Lung (tissue), 12 donors: Measurements from ENCODE around the gene CDK1. TPM values are rescaled to one million over a fixed set of nuclear protein-coding genes. Genes with fewer than 3 reads are reported as not detected.

Experiments used
- ATAC-seq: fragments of 200-7000 bp; cut with Tn5 transposase; one replicate; pipeline ENCODE4 v1.9.1; 2020; ENCODE audit warnings: moderate number of reproducible peaks; ENCODE audit not compliant: insufficient read depth, low FRiP score
- DNase-seq, 3 donors: peaks; one replicate each; pipeline ENCODE4 v3.0.0-alpha.2; 2013 to 2017
- H3K27ac ChIP-seq, 2 donors: one replicate each; pipeline ENCODE4 v1.5.1; 2013; ENCODE audit warnings: mild to moderate bottlenecking in 2 of 2, moderate library complexity in 2 of 2, control low read depth in 1 of 2, inconsistent platforms in 1 of 2, low read depth in 1 of 2, low read length in 1 of 2
- H3K27me3 ChIP-seq, 3 donors: one replicate each; pipeline ENCODE4 v1.5.1; 2013; ENCODE audit warnings: low read length in 2 of 3; ENCODE audit not compliant: control insufficient read depth in 3 of 3, insufficient read depth in 3 of 3
- H3K36me3 ChIP-seq, 4 donors: one replicate each; pipeline ENCODE4 v1.5.1; 2013; ENCODE audit warnings: low read length in 4 of 4, mild to moderate bottlenecking in 1 of 4, moderate library complexity in 1 of 4; ENCODE audit not compliant: control insufficient read depth in 4 of 4, insufficient read depth in 4 of 4
- H3K4me1 ChIP-seq, 5 donors: one replicate each; pipeline ENCODE4 v1.5.1; 2013; ENCODE audit warnings: low read length in 5 of 5, mild to moderate bottlenecking in 2 of 5, moderate library complexity in 1 of 5; ENCODE audit not compliant: control insufficient read depth in 5 of 5, insufficient read depth in 5 of 5
- H3K4me3 ChIP-seq: one replicate; pipeline ENCODE4 v1.5.1; 2013; ENCODE audit warnings: mild to moderate bottlenecking, control low read depth, moderate library complexity
- H3K9ac ChIP-seq, 2 donors: one replicate each; pipeline ENCODE4 v1.5.1; 2013; ENCODE audit warnings: low read length in 2 of 2, control low read depth in 1 of 2; ENCODE audit not compliant: insufficient read depth in 1 of 2
- H3K9me3 ChIP-seq, 4 donors: one replicate each; pipeline ENCODE4 v1.5.1; 2013; ENCODE audit warnings: low read length in 3 of 4, mild to moderate bottlenecking in 1 of 4, moderate library complexity in 1 of 4; ENCODE audit not compliant: control insufficient read depth in 4 of 4, insufficient read depth in 3 of 4
- WGBS, 2 donors: extraction: QIAGEN DNeasy Blood & Tissue Kit; methylation state at CpG; one replicate each; pipeline ENCODE4 v1.1.7; 2013; 5-methylcytosine and 5-hydroxymethylcytosine counted together
- polyA plus RNA-seq, 2 donors: library from polyadenylated mRNA; stranded (reverse); fragments of 200-250 nt; gene quantifications; one replicate each; pipeline ENCODE4 v1.2.1, GENCODE V29; 2013
- total RNA-seq, 2 donors: library from RNA; depleted of rRNA in 1 of 2; stranded (reverse); fragments of >200 nt in 1 of 2; gene quantifications; one replicate each; pipeline ENCODE4 v1.2.1, GENCODE V29; 2014 to 2021
- TF ChIP-seq, protein P1 (sequence below): IDR thresholded peaks from 2 replicates; pipeline ENCODE4 v1.5.1; 2012; ENCODE audit warnings: mild to moderate bottlenecking; ENCODE audit errors: control extremely low read depth, extremely low read depth
- donor health status: control.
- donor health status: control.
- donor health status: Bipolar disorder and iron deficiency.
- donor health status: healthy.
- donor health status: DM: yes; HTN: yes; CAD: no.

The CDK1 gene
- total and polyA plus RNA-seq, 4 donors = 3.2 to 16.0 (median 7.7) TPM

DNA sequence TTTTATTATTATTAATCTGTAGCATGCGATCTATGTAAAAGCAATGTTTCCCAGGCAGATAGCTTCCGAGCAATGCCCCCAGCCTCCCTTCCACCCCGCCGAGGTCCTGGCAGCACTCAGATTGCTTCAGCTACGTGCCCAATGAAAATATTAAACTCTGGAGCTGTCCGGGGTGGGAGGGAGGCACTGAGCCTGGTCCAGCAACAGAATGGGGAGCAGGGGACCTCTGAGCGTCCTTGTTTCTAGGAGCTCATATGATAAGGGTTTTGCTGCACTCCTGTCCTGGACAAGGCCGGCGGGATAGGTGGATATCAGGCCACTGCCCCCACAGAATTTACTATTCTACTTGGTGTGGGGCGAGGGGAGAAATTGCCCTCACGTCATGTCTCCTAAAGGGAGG is 44.5 kb upstream of the CDK1 start:
- WGBS, 2 donors = 55 to 79% methylated on average over 11 of the region's 11 CpGs
- H3K9ac ChIP-seq = no peak overlapping the region
- H3K4me3 ChIP-seq = peak overlapping the region; percentile 10
- TF ChIP-seq, protein P1, sequence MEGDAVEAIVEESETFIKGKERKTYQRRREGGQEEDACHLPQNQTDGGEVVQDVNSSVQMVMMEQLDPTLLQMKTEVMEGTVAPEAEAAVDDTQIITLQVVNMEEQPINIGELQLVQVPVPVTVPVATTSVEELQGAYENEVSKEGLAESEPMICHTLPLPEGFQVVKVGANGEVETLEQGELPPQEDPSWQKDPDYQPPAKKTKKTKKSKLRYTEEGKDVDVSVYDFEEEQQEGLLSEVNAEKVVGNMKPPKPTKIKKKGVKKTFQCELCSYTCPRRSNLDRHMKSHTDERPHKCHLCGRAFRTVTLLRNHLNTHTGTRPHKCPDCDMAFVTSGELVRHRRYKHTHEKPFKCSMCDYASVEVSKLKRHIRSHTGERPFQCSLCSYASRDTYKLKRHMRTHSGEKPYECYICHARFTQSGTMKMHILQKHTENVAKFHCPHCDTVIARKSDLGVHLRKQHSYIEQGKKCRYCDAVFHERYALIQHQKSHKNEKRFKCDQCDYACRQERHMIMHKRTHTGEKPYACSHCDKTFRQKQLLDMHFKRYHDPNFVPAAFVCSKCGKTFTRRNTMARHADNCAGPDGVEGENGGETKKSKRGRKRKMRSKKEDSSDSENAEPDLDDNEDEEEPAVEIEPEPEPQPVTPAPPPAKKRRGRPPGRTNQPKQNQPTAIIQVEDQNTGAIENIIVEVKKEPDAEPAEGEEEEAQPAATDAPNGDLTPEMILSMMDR = no peak
- peaks cover 0 to 23% (median 8%) of the 10 kb centered on the region in 5 donors for H3K4me1 ChIP-seq
- H3K27ac ChIP-seq = peak overlapping the region in 1 of 2 donors; percentile 30
- ATAC-seq (no peak), DNase-seq (no peak)
- peaks cover 0 to 3% (median 0%) of the 10 kb centered on the region in 3 donors for H3K27me3 ChIP-seq
- H3K9me3 ChIP-seq = peaks cover 0 to 1% (median 0%) of the 10 kb centered on the region in 4 donors
- no peaks in the 10 kb centered on the region for H3K36me3 ChIP-seq

DNA sequence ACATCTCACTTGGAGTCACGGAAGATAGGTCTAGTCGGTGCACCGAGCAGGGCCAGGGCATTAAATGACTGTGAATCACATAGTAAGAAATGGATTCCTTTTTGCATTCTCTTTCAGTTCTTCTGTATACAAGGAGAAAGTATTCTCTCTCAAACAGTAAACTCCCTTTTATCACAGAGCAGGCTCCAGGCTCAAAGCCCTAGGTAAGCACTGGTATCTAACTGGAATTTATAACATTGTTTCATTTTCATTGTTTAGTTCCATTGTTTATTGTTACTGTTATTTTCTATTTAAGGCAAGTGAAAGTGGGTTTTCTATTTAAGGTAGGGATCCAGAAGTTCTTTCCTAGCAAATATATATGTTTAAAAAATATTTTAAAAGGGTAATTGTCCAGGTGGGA is 44.1 kb upstream of the CDK1 start:
- no peak for ATAC-seq
- peaks cover 0 to 23% (median 8%) of the 10 kb centered on the region in 5 donors for H3K4me1 ChIP-seq
- H3K9ac ChIP-seq = no peak overlapping the region

DNA sequence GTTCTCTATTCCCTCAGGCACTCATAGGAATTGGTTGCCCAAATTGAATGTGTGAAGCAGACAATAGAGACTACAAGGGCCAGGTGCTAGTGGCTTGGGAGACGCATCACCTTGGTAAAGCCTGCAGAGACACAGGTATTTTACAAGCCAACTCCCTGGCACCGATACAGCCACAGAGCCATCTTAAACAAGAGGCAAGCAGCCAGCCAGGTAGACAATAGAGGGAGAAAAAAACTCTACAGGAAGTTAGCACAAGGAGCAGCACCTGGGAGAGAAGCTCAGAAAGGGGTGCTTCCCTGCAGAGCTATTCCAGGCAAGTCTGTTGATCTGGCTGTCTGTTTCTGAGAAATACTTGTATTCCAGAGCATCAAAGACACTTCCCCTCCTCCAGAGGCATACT is 43.0 kb upstream of the CDK1 start:
- Histone ChIP-seq H3K36me3 (no peaks in the 10 kb centered on the region), H3K27me3 (peaks cover 0 to 3% (median 0%) of the 10 kb centered on the region in 3 donors), H3K27ac (no peak overlapping the region), H3K9me3 (peaks cover 0 to 1% (median 0%) of the 10 kb centered on the region in 4 donors), H3K4me1 (peaks cover 0 to 23% (median 8%) of the 10 kb centered on the region in 5 donors), H3K4me3 (no peak overlapping the region), H3K9ac (no peak overlapping the region)
- WGBS, 2 donors = 86 to 89% methylated on average over 2 of the region's 2 CpGs
- TF ChIP-seq, protein P1 = no peak
- no peak for DNase-seq
- no peak for ATAC-seq

More for the DNA sequence above, 44.1 kb upstream of the CDK1 start:
- no peaks in the 10 kb centered on the region for H3K36me3 ChIP-seq
- TF ChIP-seq, protein P1 = no peak
- peaks cover 0 to 3% (median 0%) of the 10 kb centered on the region in 3 donors for H3K27me3 ChIP-seq
- H3K27ac ChIP-seq = peak overlapping the region in 1 of 2 donors; percentile 30
- no peak for DNase-seq
- peak overlapping the region; percentile 10 for H3K4me3 ChIP-seq
- H3K9me3 ChIP-seq = peaks cover 0 to 1% (median 0%) of the 10 kb centered on the region in 4 donors
- 74 to 85% methylated on average over 3 of the region's 3 CpGs for WGBS, 2 donors

DNA sequence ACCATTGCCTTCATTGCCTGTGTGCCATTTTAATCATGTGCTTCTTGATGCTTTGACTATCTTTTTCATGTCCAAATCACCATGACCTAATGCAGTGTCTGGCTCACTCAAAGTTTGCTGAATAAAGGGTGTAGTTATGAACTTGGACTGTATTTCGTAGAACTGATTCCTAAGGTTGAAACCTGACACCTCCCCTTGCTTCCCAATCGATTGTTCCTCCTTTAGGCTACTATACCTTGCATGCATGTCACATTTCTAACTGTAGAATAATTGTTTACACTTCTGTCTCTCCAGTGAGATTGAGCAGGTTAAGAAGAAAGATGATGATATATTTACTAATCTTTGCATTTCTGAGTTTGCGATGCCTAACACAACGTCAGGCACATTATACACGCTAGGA is 41.0 kb upstream of the CDK1 start:
- DNase-seq = no peak
- TF ChIP-seq, protein P1 = no peak
- Histone ChIP-seq H3K4me3 (no peak overlapping the region), H3K27ac (no peak overlapping the region), H3K4me1 (peaks cover 0 to 12% (median 4%) of the 10 kb centered on the region in 5 donors), H3K9me3 (peaks cover 0 to 1% (median 0%) of the 10 kb centered on the region in 4 donors), H3K27me3 (peaks cover 0 to 3% (median 0%) of the 10 kb centered on the region in 3 donors), H3K9ac (no peak overlapping the region), H3K36me3 (no peaks in the 10 kb centered on the region)
- 79 to 92% methylated on average over 5 of the region's 5 CpGs for WGBS, 2 donors
- no peak for ATAC-seq
